ENCODE measurements around the gene DMBX1. TPM values are rescaled to one million over a fixed set of nuclear protein-coding genes. Genes with fewer than 3 reads are reported as not detected.

DMBX1 gene
- polyA plus RNA-seq (ENCODE audit: insufficient read length in 4 of 4): under 1 TPM in 1 of 4 donors, not detected in 3; 0.12 TPM

DNA sequence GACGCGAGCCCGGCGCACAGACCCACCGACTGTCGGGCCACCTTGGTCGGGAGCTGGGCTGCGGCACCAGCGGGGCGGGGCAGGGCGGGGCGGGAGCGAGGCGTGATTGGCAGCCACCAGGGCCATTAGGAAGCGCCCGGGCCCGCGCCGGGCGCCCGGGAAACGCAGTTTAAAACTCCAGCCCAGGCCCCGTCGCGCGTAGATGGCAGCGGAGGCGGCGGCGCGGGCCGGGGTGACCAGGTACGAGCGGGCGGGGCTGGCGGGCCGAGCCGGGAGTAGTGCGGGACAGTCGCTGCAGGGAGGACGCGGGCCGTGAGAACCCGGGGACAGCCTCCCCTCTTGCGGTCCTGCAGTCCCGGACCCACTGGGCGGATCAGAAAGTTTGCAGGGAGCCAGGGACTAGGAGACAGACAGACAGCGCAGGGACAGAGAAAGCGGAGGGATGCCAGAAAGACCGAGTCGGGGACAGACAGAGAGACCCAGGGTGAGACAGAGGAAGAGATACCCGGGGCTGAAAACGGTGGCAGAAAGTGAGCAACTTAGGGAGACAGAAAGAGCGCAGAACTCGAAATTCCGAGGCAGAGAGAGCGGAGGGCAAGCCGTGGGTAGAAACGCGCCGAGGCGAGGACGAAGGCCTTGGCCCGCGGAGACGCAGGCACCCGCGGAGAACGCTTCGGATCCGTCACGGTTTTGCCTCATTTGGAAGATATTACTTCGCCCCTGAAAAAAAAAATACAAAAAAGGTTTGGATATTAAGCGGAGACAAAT, at the start of gene DMBX1:
TSS of gene DMBX1 (plus strand) at position 199 of the 768 bp plus-strand sequence. CDS start 17,175 bp downstream, outside the sequence.
- DNase-seq (ENCODE audit: low read depth in 4 of 4, low spot score in 3 of 4): no peak

- DNase-seq (ENCODE audit: low read depth in 4 of 4, low spot score in 3 of 4): no peak
Observed at GRCh38 chr1:46440478-46440877, 49.2 kb upstream of the DMBX1 start.

DNA sequence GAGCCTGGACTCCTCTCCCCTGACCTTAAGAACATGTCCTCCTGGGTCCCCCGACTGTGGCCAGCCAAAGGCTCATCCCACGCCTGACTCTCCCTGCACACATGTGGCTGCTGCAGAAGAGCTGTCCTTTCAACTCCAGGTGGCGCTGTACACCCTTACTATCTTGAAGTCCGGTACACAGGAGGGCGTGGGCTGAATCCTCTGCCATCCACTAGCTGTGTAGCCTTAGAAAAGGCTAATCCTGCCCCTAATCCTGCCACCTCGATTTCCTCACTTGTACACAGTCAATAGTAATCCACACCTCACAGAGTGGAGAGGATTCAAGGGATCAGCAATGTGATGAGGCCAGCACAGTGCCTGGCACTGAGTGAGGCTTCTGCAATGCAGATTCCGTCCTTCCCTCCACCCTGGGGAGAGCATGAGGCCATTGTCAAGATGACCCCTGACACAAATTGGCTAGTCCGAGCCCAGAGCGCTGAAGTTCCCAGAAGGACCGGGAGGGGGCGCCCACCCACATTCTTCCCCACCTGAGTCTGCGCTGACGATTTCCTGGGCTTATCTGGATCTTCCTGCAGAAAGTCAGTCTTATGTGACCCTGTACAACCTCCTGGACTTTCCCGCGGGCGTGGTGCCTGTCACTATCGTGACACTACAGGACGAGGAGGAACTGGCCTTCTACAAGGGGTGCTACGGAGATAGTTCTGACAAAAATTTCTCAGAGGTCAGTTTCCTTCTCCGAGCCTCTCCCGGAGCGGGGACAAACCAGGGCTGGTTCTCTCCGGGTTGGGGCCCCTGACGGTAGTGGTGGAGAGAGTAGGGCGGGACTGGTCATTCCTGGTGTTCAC, 47.1 kb upstream of the DMBX1 start:
- DNase-seq (ENCODE audit: low read depth in 4 of 4, low spot score in 3 of 4): peak in 3 of 4 donors; percentile 24 to 33 (median 31)

DNA sequence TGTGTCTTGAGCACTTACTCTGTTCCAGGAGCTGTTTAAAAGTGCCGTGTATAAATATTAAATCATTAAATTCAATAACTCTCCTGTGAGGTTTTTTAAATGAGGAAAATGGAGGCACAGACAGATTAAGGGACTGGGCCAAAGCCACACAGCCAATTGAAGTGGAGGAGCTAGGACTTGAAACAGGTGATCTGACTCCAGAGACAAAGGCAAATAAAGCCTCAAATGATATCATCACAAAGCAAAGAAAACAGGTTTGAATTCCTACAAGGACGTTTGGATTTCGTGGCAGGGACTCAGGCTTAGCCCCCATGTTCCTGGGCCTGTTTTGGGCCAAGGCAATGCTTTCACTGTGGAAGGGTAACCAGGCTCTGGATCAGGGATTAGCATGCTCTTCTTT, 45.2 kb upstream of the DMBX1 start:
- DNase-seq (ENCODE audit: low read depth in 4 of 4, low spot score in 3 of 4): no peak

- DNase-seq (ENCODE audit: low read depth in 4 of 4, low spot score in 3 of 4): no peak
Observed at GRCh38 chr1:46445773-46446256, 43.8 kb upstream of the DMBX1 start.

- peak in 3 of 4 donors; percentile 48 to 69 (median 51) for DNase-seq (ENCODE audit: low read depth in 4 of 4, low spot score in 3 of 4)
Observed at GRCh38 chr1:46446646-46447498, 42.8 kb upstream of the DMBX1 start.

DNA sequence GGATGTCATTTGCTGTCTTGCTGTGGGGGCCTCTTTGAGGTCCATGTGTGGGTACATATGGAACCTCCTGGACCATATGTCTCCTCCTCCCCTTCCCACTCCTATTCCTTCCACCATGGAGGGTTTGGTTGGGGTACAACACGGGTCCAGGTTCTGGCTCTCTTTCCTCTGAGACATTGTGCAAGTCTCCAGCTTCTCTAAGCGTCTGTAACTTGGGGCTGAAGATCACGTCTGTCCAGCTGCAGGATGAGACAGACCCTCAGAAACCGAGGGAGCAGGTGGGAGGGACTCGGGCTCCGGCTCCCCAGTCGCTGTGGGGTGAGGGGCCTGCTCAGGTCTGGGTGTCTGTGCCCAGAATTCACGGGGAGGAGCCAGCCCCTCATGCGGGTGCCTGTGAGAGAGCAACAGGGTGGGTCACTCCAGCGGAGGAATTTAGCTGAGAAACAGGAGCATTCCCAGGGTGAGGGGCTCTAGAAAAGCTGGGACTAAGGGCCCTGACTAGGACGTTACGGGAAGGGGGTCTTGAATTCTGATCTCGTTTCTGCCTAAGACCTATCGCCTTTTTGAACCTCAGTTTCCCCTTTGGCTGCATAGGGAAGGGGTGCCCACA, 42.0 kb upstream of the DMBX1 start:
- no peak for DNase-seq (ENCODE audit: low read depth in 4 of 4, low spot score in 3 of 4)

- no peak for DNase-seq (ENCODE audit: low read depth in 4 of 4, low spot score in 3 of 4)
Observed at GRCh38 chr1:46448109-46448911, 41.3 kb upstream of the DMBX1 start.

DNA sequence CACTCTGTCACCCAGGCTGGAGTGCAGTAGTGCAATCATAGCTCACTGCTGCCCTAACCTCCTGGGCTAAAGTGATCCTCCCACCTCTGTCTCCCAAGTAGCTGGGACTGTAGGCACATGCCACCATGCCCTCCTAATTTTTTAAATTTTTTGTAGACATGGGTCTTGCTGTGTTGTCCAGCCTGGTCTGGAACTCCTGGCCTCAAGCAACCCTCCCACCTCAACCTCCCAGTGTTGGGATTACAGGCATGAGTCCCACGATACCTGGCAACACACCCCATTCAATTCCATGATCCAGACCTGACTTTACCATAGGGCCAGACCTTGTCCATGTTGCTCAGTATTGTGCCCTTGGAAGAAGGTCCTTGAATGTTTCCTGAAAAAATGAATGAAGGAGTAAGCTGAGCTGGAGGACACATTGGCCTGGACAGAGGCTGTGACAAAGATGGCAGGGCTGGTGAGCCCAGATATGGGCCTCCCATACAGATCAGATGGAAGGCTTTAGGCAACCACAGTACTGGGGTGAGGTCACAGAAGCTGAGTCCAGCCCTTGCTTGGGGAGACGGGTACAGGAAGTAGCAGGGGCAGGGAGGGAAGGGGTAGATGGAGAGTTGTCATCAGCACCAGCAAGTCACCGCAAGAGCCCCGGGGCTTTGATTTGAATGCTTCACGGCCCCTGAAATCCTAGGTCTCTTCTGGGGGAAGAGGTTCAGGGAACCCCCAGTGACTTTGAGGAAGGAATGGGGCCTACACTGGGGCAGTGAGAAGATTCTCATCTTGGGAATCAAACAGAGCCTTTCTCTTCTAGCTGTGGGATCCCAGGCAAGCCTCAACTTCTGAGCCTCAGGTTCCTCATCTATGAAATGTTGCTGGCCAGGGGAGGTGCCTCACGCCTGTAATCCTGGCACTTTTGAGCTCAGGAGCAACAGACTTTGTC, 40.1 kb upstream of the DMBX1 start:
- no peak for DNase-seq (ENCODE audit: low read depth in 4 of 4, low spot score in 3 of 4)

DNA sequence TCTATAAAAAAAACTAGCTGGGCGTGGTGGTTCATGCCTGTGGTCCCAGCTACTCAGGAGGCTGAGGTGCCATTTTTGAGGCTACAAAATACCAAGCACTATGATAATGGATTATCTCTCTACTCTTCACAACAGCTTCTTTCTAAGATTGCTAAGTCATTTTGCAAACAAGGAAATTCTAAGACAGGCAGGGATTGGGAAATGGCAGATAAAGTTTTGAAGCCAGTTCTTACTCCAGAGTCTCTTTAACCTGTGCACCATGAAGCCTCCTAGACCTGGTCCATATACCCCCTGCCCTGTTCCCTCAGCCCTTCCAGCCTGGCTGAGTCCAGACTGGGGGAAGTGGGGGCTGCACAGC, 39.5 kb upstream of the DMBX1 start:
- DNase-seq (ENCODE audit: low read depth in 4 of 4, low spot score in 3 of 4): no peak

GRCh38 chr1:46451948-46452930, 37.4 kb upstream of the DMBX1 start:
- DNase-seq (ENCODE audit: low read depth in 4 of 4, low spot score in 3 of 4): no peak

GRCh38 chr1:46452931-46453325, 36.7 kb upstream of the DMBX1 start:
- no peak for DNase-seq (ENCODE audit: low read depth in 4 of 4, low spot score in 3 of 4)

GRCh38 chr1:46453449-46453848, 36.2 kb upstream of the DMBX1 start:
- DNase-seq (ENCODE audit: low read depth in 4 of 4, low spot score in 3 of 4): no peak

GRCh38 chr1:46455951-46456350, 33.7 kb upstream of the DMBX1 start:
- DNase-seq (ENCODE audit: low read depth in 4 of 4, low spot score in 3 of 4): no peak

GRCh38 chr1:46456411-46456963, 33.1 kb upstream of the DMBX1 start:
- no peak for DNase-seq (ENCODE audit: low read depth in 4 of 4, low spot score in 3 of 4)

DNA sequence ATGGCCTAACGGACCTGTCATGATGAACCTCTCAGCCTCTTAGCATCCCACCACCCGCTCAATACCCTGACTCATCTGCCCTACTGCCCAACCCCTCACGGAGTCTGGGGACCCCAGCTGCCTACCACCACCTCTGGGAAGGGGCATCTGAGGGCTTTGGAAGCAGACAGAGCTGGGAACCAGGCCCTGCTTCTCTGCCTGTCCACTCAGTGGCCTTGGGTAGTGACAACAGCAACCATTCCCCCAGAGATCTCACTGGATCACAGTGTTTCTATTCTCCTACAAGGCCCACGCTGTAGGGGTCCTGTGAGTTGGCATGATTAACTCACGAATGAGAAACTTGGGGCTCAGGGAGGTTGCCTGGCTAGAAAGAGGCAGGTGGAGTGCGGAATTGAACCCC, 32.5 kb upstream of the DMBX1 start:
- DNase-seq (ENCODE audit: low read depth in 4 of 4, low spot score in 3 of 4): no peak

DNA sequence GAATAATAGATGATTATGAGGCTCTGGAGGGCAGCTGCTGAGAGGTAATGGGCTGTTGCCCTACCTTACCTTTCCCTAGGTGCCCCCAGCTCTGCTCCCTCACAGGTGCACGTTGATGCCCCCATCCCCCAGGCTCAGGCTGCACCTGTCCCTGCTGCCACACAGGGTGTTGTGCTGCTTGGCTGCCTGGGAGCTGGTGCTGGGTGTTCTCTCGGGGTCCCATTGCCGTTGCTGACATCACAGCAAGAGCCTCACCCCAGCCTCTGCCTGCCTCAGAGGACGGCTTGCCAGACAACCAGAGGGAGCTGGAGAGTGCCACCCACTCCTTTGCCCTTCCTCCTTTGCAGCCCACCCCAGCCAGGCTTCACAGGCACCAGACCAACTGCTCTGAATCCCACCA, 31.4 kb upstream of the DMBX1 start:
- no peak for DNase-seq (ENCODE audit: low read depth in 4 of 4, low spot score in 3 of 4)

All from left renal pelvis (tissue), 4 donors.